HepG2 (cell line): ENCODE measurements around the gene GCH1. TPM values are rescaled to one million over a fixed set of nuclear protein-coding genes. Genes with fewer than 3 reads are reported as not detected.

ENCODE experiments used
- ATF7-NPFF ChIP-seq: sonication (generic); formaldehyde crosslinking; IDR thresholded peaks from 2 replicates; pipeline ENCODE4 v1.8.1; 2023; ENCODE audit warnings: mild to moderate bottlenecking, low read depth, missing genetic modification reagents, moderate library complexity
- ELF4 ChIP-seq: sonication (generic); formaldehyde crosslinking; IDR thresholded peaks from 2 replicates; pipeline ENCODE4 v1.5.0; 2020; ENCODE audit warnings: missing genetic modification reagents, mild to moderate bottlenecking, moderate library complexity, borderline replicate concordance
- HIC2 ChIP-seq: sonication (generic); formaldehyde crosslinking; IDR thresholded peaks from 2 replicates; pipeline ENCODE4 v1.9.0; 2022; ENCODE audit warnings: low read depth, missing genetic modification reagents
- KLF15 ChIP-seq: sonication (generic); formaldehyde crosslinking; IDR thresholded peaks from 2 replicates; pipeline ENCODE4 v1.8.1; 2023; ENCODE audit warnings: borderline replicate concordance, mild to moderate bottlenecking, inconsistent platforms, missing genetic modification reagents, mixed read lengths
- NFRKB ChIP-seq: fragments of 450-650 bp; IDR thresholded peaks from 2 replicates; pipeline ENCODE4 v1.6.1; 2017
- NRL ChIP-seq: sonication (generic); formaldehyde crosslinking; IDR thresholded peaks from 2 replicates; pipeline ENCODE4 v1.5.0; 2020; ENCODE audit warnings: missing genetic modification reagents, mild to moderate bottlenecking, moderate library complexity, borderline replicate concordance
- REPIN1 ChIP-seq: sonication (generic); formaldehyde crosslinking; IDR thresholded peaks from 2 replicates; pipeline ENCODE4 v1.8.0; 2022; ENCODE audit warnings: missing genetic modification reagents, low read depth, mild to moderate bottlenecking, borderline replicate concordance
- SMYD3 ChIP-seq: sonication (generic); formaldehyde crosslinking; IDR thresholded peaks from 2 replicates; pipeline ENCODE4 v1.8.1; 2023; ENCODE audit warnings: mild to moderate bottlenecking, missing genetic modification reagents
- TCF12 ChIP-seq, 2 experiments: fragments of 450-650 bp in 1 of 2; sonication (generic) in 1 of 2; formaldehyde crosslinking in 1 of 2; IDR thresholded peaks; 2 replicates each; pipeline versions ENCODE4 v1.6.1 to v1.8.0; 2017 to 2022; ENCODE audit warnings: antibody characterized with exemption in 1 of 2, mild to moderate bottlenecking in 1 of 2, missing genetic modification reagents in 1 of 2, moderate library complexity in 1 of 2
- ZC3H13 ChIP-seq: sonication (generic); formaldehyde crosslinking; IDR thresholded peaks from 2 replicates; pipeline ENCODE4 v1.8.1; 2023; ENCODE audit warnings: mild to moderate bottlenecking, missing genetic modification reagents, moderate library complexity
- ZMAT3 ChIP-seq: sonication (generic); formaldehyde crosslinking; conservative IDR thresholded peaks from 2 replicates; pipeline ENCODE4 v1.7.0; 2021; ENCODE audit warnings: missing genetic modification reagents
- ZNF724P ChIP-seq: sonication (generic); formaldehyde crosslinking; IDR thresholded peaks from 2 replicates; pipeline ENCODE4 v1.8.0; 2022; ENCODE audit warnings: missing genetic modification reagents, borderline replicate concordance
- ZNF746 ChIP-seq: sonication (generic); formaldehyde crosslinking; IDR thresholded peaks from 2 replicates; pipeline ENCODE4 v1.8.0; 2022; ENCODE audit warnings: mild to moderate bottlenecking, missing genetic modification reagents
- ZNF891 ChIP-seq: sonication (generic); formaldehyde crosslinking; IDR thresholded peaks from 2 replicates; pipeline ENCODE4 v1.5.0; 2020; ENCODE audit warnings: mild to moderate bottlenecking, missing genetic modification reagents
- ZSCAN12 ChIP-seq: sonication (generic); formaldehyde crosslinking; IDR thresholded peaks from 2 replicates; pipeline ENCODE4 v1.9.0; 2021; ENCODE audit warnings: mild to moderate bottlenecking, missing genetic modification reagents
- ZSCAN30 ChIP-seq: sonication (generic); formaldehyde crosslinking; IDR thresholded peaks from 2 replicates; pipeline ENCODE4 v1.5.0; 2020; ENCODE audit warnings: mild to moderate bottlenecking, missing genetic modification reagents
- polyA plus RNA-seq, 8 experiments: library from polyadenylated mRNA; depleted of rRNA in 3 of 8; stranded (reverse) in 7 of 8; unstranded in 1 of 8; fragments of >200 nt; fragmentation: Illumina TruSeq in 4 of 8; extraction: Trizol in 4 of 8; gene quantifications; 2 replicates each; pipeline versions ENCODE4 v1.2.1 to v1.2.3, GENCODE V29; 2011 to 2016; ENCODE audit warnings: low read depth in 4 of 8, missing spikeins in 1 of 8, mixed read lengths in 1 of 8; ENCODE audit not compliant: insufficient read depth in 1 of 8
- total RNA-seq, 5 experiments: library from RNA; depleted of rRNA; stranded (reverse); fragments of >200 nt; fragmentation: Illumina TruSeq; extraction: Trizol; gene quantifications; 2 replicates each; pipeline ENCODE4 v1.2.3, GENCODE V29; 2016; ENCODE audit warnings: low read depth in 1 of 5
- TF ChIP-seq, protein P1 (sequence below): IDR thresholded peaks from 2 replicates; pipeline ENCODE4 v1.6.1; 2016
- TF ChIP-seq, protein P2 (sequence below): sonication (generic); formaldehyde crosslinking; IDR thresholded peaks from 2 replicates; pipeline ENCODE4 v1.4.0; 2020; ENCODE audit warnings: missing genetic modification reagents, borderline replicate concordance
- TF ChIP-seq, protein P3 (sequence below): sonication (generic); formaldehyde crosslinking; IDR thresholded peaks from 2 replicates; pipeline ENCODE4 v1.5.0; 2020; ENCODE audit warnings: mild to moderate bottlenecking, missing genetic modification reagents

Gene GCH1
- total and polyA plus RNA-seq, 2 of the 13 experiments (the other 11 are each of a cell fraction or from before 2014, with no cell fraction given) = 15.0 to 25.2 TPM

DNA sequence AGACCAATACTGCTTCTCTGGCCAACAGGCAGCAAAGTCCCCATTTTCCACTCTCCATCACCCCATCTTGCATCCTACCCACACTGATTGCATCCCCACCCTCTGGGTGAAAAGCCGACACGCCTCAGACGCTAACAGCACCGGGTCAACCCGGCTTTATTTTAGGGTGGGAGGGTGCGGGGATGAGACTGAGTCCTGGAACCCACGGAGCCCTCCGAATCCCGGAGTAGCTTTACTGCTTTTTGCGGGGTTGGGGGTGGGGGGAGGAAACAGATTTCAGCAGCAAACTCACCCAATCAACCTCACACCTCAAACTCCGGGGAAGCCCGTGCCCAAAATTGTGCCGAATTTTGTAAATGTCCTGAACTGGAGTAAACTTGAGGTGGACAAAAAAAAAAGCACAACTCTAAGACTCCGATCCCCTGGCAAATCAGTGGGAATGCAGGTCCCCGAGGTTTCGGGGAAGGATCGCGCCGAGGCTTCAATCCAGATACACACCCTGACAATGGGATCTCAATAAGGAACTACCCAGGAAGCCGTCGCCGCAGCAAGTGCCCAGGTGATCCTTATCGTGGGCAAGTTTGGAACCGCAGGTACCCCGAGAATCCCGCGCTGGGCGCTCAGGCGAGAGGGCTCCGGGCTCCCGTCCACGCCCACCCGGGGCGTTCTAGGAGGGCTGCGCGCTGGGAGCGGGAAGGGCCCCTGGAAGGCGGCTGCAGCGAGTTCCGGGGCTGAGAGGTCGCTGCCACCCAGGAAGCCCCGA, 1.1 kb downstream of the GCH1 start (continued):
- TF ChIP-seq HIC2 (CRISPR knock-in tag) (peak; percentile 38; the same call in 1 of the 2 replicates), SMYD3 (CRISPR knock-in tag) (0 out of 2 replicates have a peak, but pooled peaks have one; percentile 20), ZNF746 (CRISPR knock-in tag) (peak; percentile 10; the same call in 1 of the 2 replicates), ZSCAN30 (CRISPR knock-in tag) (0 out of 2 replicates have a peak, but pooled peaks have one; percentile 13), ATF7-NPFF (0 out of 2 replicates have a peak, but pooled peaks have one; percentile 0), NRL (0 out of 2 replicates have a peak, but pooled peaks have one; percentile 23), KLF15 (CRISPR knock-in tag) (0 out of 2 replicates have a peak, but pooled peaks have one; percentile 45), TCF12 (IDR thresholded peaks at IDR 0.05) (no peak), TCF12 (CRISPR knock-in tag; IDR thresholded peaks at IDR 0.05) (0 out of 2 replicates have a peak, but pooled peaks have one; percentile 2), NFRKB (no peak), ZC3H13 (CRISPR knock-in tag) (0 out of 2 replicates have a peak, but pooled peaks have one; percentile 30), ZSCAN12 (CRISPR knock-in tag) (0 out of 2 replicates have a peak, but pooled peaks have one; percentile 67), ELF4 (CRISPR knock-in tag) (0 out of 2 replicates have a peak, but pooled peaks have one; percentile 14), ZNF724P (0 out of 2 replicates have a peak, but pooled peaks have one; percentile 25), REPIN1 (CRISPR knock-in tag) (0 out of 2 replicates have a peak, but pooled peaks have one; percentile 10), ZMAT3 (0 out of 2 replicates have a peak, but pooled peaks have one; percentile 3), ZNF891 (CRISPR knock-in tag) (0 out of 2 replicates have a peak, but pooled peaks have one; percentile 10)
- TF ChIP-seq, protein P1, sequence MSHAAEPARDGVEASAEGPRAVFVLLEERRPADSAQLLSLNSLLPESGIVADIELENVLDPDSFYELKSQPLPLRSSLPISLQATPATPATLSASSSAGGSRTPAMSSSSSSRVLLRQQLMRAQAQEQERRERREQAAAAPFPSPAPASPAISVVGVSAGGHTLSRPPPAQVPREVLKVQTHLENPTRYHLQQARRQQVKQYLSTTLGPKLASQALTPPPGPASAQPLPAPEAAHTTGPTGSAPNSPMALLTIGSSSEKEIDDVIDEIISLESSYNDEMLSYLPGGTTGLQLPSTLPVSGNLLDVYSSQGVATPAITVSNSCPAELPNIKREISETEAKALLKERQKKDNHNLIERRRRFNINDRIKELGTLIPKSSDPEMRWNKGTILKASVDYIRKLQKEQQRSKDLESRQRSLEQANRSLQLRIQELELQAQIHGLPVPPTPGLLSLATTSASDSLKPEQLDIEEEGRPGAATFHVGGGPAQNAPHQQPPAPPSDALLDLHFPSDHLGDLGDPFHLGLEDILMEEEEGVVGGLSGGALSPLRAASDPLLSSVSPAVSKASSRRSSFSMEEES (CRISPR knock-in tag) = no peak
- TF ChIP-seq, protein P2, sequence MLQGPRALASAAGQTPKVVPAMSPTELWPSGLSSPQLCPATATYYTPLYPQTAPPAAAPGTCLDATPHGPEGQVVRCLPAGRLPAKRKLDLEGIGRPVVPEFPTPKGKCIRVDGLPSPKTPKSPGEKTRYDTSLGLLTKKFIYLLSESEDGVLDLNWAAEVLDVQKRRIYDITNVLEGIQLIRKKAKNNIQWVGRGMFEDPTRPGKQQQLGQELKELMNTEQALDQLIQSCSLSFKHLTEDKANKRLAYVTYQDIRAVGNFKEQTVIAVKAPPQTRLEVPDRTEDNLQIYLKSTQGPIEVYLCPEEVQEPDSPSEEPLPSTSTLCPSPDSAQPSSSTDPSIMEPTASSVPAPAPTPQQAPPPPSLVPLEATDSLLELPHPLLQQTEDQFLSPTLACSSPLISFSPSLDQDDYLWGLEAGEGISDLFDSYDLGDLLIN (CRISPR knock-in tag) = peak; percentile 86; the same call in 1 of the 2 replicates
- TF ChIP-seq, protein P3, sequence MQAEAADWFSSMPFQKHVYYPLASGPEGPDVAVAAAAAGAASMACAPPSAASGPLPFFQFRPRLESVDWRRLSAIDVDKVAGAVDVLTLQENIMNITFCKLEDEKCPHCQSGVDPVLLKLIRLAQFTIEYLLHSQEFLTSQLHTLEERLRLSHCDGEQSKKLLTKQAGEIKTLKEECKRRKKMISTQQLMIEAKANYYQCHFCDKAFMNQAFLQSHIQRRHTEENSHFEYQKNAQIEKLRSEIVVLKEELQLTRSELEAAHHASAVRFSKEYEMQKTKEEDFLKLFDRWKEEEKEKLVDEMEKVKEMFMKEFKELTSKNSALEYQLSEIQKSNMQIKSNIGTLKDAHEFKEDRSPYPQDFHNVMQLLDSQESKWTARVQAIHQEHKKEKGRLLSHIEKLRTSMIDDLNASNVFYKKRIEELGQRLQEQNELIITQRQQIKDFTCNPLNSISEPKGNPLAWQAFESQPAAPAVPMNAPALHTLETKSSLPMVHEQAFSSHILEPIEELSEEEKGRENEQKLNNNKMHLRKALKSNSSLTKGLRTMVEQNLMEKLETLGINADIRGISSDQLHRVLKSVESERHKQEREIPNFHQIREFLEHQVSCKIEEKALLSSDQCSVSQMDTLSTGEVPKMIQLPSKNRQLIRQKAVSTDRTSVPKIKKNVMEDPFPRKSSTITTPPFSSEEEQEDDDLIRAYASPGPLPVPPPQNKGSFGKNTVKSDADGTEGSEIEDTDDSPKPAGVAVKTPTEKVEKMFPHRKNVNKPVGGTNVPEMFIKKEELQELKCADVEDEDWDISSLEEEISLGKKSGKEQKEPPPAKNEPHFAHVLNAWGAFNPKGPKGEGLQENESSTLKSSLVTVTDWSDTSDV (CRISPR knock-in tag) = 0 out of 2 replicates have a peak, but pooled peaks have one; percentile 15
